ENCODE results near the gene S100P. TPM values are rescaled to one million over a fixed set of nuclear protein-coding genes. Genes with fewer than 3 reads are reported as not detected.
"Not testable (repeated sequence)": the region's sequence is repeated elsewhere in the genome, so short reads cannot be mapped to it uniquely, and the experiment has no call there.

The S100P gene
- total RNA-seq, 1 experiment from 2014 or later = 365 TPM

DNA sequence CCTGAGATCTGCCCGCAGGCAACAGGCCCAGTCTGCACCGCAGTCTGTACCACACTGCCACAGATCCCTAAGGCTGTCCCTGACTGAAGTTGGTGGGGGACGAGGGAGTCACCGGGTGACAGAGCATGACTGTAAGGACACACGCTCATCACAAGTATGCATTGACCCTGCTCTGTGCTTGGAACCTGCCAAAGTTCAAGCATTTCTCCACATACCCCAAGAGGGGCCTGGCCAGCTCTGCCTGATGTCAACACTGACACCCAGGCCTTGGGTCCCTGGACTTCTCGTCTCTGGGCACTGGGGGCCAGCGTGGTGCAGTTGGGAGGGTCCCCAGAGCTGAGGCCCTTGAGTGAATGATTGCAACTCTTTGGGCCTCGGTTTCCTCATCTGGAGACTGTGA is 30.2 kb downstream of the S100P start:
- no TSS peak for BruUV-seq (replicated peaks)
- Mint-ChIP-seq H3K4me1 (ENCODE audit: low read depth, unreplicated experiment) (peaks cover 8% of the 10 kb centered on the region), H3K4me3 (ENCODE audit: low read depth, unreplicated experiment) (no peak overlapping the region), H3K27me3 (ENCODE audit: unreplicated experiment) (no peaks in the 10 kb centered on the region), H3K9me3 (ENCODE audit: low read depth, unreplicated experiment) (no peaks in the 10 kb centered on the region), H3K36me3 (ENCODE audit: insufficient read depth, unreplicated experiment) (peaks cover 5% of the 10 kb centered on the region), H3K27ac (ENCODE audit: unreplicated experiment) (no peak overlapping the region)
- intact Hi-C loops (cut with micrococcal nuclease; ENCODE audit: unreplicated experiment) = loop anchor here (5.0 to 10.0 kb wide), 2 partner anchors 81 to 463 kb away; no protein-coding TSS in a partner anchor
- CTCF ChIA-PET = no interaction called here
- TF ChIP-seq, protein P1, sequence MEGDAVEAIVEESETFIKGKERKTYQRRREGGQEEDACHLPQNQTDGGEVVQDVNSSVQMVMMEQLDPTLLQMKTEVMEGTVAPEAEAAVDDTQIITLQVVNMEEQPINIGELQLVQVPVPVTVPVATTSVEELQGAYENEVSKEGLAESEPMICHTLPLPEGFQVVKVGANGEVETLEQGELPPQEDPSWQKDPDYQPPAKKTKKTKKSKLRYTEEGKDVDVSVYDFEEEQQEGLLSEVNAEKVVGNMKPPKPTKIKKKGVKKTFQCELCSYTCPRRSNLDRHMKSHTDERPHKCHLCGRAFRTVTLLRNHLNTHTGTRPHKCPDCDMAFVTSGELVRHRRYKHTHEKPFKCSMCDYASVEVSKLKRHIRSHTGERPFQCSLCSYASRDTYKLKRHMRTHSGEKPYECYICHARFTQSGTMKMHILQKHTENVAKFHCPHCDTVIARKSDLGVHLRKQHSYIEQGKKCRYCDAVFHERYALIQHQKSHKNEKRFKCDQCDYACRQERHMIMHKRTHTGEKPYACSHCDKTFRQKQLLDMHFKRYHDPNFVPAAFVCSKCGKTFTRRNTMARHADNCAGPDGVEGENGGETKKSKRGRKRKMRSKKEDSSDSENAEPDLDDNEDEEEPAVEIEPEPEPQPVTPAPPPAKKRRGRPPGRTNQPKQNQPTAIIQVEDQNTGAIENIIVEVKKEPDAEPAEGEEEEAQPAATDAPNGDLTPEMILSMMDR (IDR thresholded peaks at IDR 0.05; ENCODE audit: unreplicated experiment) = no peak
- DNase-seq = no peak

DNA sequence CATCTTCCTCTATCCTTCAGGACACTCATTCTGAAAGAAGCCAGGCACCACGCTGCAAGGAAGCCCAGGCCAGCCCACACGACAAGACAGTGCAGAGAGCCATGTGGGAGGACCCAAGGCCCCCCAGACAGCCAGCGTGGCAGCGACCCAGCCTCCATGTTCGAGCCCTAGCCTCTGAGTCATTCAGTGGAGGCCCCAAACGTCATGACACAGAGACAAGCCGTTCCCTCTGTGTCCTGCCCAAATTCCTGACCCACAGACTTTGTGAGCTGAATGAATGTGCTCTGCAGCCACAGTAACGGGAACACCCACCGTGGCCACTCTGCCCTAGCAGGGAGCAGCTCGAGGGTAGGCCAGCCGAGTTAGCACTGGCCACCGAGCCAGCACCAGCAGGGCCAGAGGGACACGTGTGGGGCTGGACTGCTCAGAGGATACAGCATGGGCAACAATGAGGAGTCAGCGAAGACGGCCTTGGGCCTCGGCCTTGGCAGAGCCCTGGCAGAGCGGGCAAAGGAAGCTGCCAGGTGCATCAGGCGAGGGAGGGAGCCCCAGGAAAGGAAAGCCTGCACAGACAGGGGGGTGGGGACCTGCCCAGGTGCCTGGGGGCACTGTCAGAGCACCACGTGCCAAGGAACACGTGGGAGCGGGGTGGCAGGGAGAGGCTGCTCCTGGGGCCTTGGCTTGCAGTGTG is 30.9 kb downstream of the S100P start:
- BruUV-seq (replicated peaks) = no TSS peak
- CTCF ChIA-PET = no interaction called here
- H3K4me3 Mint-ChIP-seq (ENCODE audit: low read depth, unreplicated experiment) = no peak overlapping the region
- no peaks in the 10 kb centered on the region for H3K9me3 Mint-ChIP-seq (ENCODE audit: low read depth, unreplicated experiment)
- intact Hi-C loops (cut with micrococcal nuclease; ENCODE audit: unreplicated experiment) = loop anchor here (5.0 to 10.0 kb wide), 2 partner anchors 80 to 463 kb away; no protein-coding TSS in a partner anchor
- no peak overlapping the region for H3K27ac Mint-ChIP-seq (ENCODE audit: unreplicated experiment)
- no peaks in the 10 kb centered on the region for H3K27me3 Mint-ChIP-seq (ENCODE audit: unreplicated experiment)
- H3K4me1 Mint-ChIP-seq (ENCODE audit: low read depth, unreplicated experiment) = peaks cover 8% of the 10 kb centered on the region
- DNase-seq = no peak
- H3K36me3 Mint-ChIP-seq (ENCODE audit: insufficient read depth, unreplicated experiment) = no peaks in the 10 kb centered on the region
- TF ChIP-seq, protein P1 (IDR thresholded peaks at IDR 0.05; ENCODE audit: unreplicated experiment) = no peak

DNA sequence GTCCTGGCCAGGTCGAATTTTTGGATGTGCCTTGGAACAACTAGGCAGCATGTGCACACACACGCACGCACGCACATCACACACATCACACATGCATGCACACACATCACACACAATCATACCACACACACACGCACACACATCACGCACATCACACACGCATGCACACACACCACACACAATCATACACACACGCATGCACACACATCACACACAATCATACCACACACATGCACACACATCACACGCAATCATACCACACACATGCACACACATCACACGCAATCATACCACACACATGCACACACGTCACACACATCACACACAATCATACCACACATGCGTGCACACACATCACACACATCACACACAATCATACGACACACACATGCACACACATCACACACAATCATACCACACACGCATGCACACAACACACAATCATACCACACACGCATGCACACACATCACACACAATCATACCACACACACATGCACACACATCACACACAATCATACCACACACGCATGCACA is 31.8 kb downstream of the S100P start:
- H3K4me1 Mint-ChIP-seq (ENCODE audit: low read depth, unreplicated experiment); H3K27me3 Mint-ChIP-seq (ENCODE audit: unreplicated experiment); CTCF ChIA-PET; BruUV-seq (replicated peaks); H3K27ac Mint-ChIP-seq (ENCODE audit: unreplicated experiment); H3K4me3 Mint-ChIP-seq (ENCODE audit: low read depth, unreplicated experiment); H3K9me3 Mint-ChIP-seq (ENCODE audit: low read depth, unreplicated experiment); H3K36me3 Mint-ChIP-seq (ENCODE audit: insufficient read depth, unreplicated experiment); DNase-seq: not testable (repeated sequence)
- intact Hi-C loops (cut with micrococcal nuclease; ENCODE audit: unreplicated experiment) = loop anchor here (10.0 kb wide), 1 partner anchor 79 kb away; no protein-coding TSS in a partner anchor

DNA sequence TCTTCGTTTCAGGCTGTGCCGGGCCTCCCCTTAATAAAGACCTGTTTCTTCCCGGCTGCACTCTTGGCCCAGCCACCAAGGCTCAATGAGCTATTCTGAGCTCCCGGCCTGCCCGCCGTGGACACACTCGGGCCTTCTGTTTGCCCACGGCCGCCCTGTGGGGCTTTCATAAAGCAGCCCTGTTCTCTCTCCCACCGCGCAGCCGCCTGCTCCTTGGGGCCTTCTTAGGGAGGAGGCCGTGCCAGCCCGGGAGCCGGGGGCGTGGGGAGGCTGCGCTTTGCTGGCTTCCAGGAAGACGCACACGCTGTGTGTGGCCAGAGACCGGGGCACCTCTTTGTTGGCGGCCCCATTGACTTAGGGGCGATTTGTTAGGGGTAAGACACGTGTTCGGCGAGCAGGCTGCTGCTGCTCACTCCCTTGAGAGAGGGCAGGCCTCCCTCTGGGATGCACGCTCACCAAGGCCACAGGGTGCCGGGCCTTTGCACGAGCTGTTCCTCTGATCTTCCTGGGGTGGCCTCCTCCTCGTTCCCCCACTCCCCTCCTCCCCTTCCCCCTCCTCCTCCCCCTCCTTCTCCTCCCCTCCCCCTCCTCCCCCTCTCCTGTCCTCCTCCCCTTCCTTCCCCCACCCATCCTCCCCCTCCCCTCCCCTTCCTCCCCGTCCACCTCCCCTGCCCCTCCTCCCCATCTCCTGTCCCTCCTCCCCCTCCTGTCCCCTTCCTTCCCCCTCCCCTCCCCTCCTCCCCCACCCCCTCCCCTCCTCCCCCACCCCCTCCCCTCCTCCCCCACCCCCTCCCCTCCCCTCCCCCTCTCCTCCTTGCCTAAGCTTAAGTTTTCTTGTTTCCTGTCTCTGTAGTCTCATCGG is 33.6 kb downstream of the S100P start:
- no peaks in the 10 kb centered on the region for H3K9me3 Mint-ChIP-seq (ENCODE audit: low read depth, unreplicated experiment)
- no TSS peak for BruUV-seq (replicated peaks)
- TF ChIP-seq, protein P1 (IDR thresholded peaks at IDR 0.05; ENCODE audit: unreplicated experiment) = no peak
- intact Hi-C loops (cut with micrococcal nuclease; ENCODE audit: unreplicated experiment) = loop anchor here (10.0 kb wide), 1 partner anchor 77 kb away; no protein-coding TSS in a partner anchor
- no peaks in the 10 kb centered on the region for H3K27me3 Mint-ChIP-seq (ENCODE audit: unreplicated experiment)
- no peak overlapping the region for H3K4me3 Mint-ChIP-seq (ENCODE audit: low read depth, unreplicated experiment)
- H3K36me3 Mint-ChIP-seq (ENCODE audit: insufficient read depth, unreplicated experiment) = peaks cover 5% of the 10 kb centered on the region
- no peak overlapping the region for H3K27ac Mint-ChIP-seq (ENCODE audit: unreplicated experiment)
- CTCF ChIA-PET = no interaction called here
- no peaks in the 10 kb centered on the region for H3K4me1 Mint-ChIP-seq (ENCODE audit: low read depth, unreplicated experiment)
- no peak for DNase-seq

Data from Calu3 (cell line).